Stimulated activated CD4-positive, alpha-beta T cell treated with anti-CD3 and anti-CD28 coated beads, Interleukin-4, amount 100 ng/mL, for 24 hours (primary cell): ENCODE data around the gene IGSF10.

Experiments
- DNase-seq: peaks from one replicate; pipeline ENCODE4 v3.0.0-alpha.2; 2020

IGSF10 gene

GRCh38 chr3:151412989-151413388, 47.9 kb downstream of the IGSF10 start:
- DNase-seq, result no peak
